ENCODE measurements around the gene MIOX. TPM values are rescaled to one million over a fixed set of nuclear protein-coding genes. Genes with fewer than 3 reads are reported as not detected.

MIOX gene
- total RNA-seq: under 0.01 TPM in 1 of 2 replicates, not detected in the other

DNA sequence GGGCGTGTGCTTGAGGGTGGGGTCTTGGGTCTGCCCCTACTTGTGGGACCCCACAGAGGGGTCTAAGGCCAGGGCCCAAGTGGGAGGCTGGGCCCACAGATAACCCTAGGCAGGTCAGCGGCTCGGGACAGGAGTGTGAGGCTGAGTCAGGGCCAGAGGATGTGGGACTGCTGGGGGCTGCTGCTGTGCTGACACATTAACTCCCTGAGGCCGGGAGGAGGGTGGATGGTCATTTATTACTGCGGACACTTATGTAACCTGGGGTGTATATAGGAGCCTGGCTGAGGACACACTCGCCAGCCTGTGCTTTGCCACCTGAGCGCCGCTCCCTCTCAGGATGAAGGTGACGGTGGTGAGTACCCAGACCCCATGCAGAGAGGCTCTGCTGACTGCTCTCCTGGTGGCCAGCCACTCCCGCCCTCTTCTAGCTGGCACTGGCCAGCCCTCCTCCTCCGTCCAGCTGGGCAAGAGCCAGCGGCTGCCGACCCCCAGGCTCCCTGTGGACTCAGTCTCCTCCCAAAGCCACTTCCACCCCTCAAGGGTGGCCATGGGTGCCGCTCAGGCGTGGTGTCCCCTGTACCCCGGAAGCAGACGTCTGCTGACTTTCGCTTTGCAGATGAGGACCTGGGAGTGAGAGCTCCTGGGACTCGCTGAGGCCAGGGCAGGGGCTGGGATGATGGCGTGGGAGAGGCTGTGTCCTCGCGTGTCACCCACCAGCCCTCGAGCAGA, at the start of gene MIOX:
TSS of gene MIOX (plus strand) at position 299 of the 729 bp plus-strand sequence. CDS start at position 338, 39 bp downstream.

GRCh38 chr22:50474710-50475651, 11.7 kb upstream of the MIOX start, which contains the start of gene SBF1:
TSS of gene SBF1 (minus strand) at chr22:50475035. CDS start at chr22:50474840, 195 bp downstream.

GRCh38 chr22:50481440-50482106, 5.1 kb upstream of the MIOX start, which contains the start of gene ADM2:
TSS of gene ADM2 (plus strand) at chr22:50481543. CDS start at chr22:50481848, 305 bp downstream.

GRCh38 chr22:50507421-50507990, 20.8 kb downstream of the MIOX start, which contains the start of gene LMF2:
TSS of gene LMF2 (minus strand) at chr22:50507702. CDS start at chr22:50507675, 27 bp downstream.

GRCh38 chr22:50507991-50508884, 21.6 kb downstream of the MIOX start, which contains the start of gene NCAPH2:
TSS of gene NCAPH2 (plus strand) at chr22:50508224. CDS start at chr22:50508338, 114 bp downstream.

DNA sequence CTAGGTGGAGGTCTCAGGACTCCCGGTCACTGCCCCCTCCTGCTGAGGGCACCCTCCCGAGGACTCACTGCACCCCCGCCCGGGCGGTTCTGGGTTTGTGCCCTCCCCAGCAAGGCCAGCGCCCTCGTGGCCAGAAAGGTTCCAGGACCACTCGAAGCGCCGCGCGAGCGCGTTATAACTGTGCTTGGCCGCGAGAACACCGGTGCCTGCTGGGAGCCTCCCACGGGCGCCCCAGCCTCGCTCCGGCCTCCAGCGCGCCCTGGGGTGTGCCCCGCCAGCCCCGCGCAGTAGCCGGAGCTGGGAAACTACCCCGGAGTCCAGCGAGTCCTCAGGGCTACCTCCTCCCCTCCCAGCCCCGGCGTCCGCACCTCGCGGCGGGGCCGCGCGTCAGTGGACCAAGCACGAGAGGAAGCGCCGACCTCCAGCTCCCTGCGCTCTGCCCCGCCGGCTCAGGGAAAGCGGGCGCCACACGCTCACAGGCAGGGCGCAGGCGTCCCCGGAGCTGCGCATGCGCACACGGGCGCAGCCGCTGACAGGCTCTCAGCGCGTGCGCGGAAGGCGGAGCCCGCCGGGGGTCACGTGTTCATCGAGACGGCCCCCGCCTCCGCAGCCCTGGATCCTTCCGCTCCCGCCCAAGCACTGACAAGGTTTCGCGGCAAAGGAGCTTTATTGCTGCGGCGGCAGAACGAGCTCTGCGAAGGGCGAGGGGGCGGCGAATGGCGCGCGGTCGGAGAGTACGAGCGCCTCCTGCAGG, 38.6 kb downstream of the MIOX start, which contains the start of gene SCO2:
TSS of gene SCO2 (minus strand) at position 495 of the 754 bp plus-strand sequence. CDS start 1,187 bp downstream, outside the sequence.

GRCh38 chr22:50529897-50530579, 43.4 kb downstream of the MIOX start, which contains the start of gene TYMP:
TSS of gene TYMP (minus strand) at chr22:50530012. CDS start at chr22:50529709, 303 bp downstream.

Other genes starting within 250 kb of the MIOX start
- 28.2 and 29.3 TPM in 2 replicates for gene TUBGCP6, start 241.8 kb upstream of the MIOX start, total RNA-seq
- 14.6 and 20.3 TPM in 2 replicates for gene HDAC10, start 235.6 kb upstream of the MIOX start, total RNA-seq
- gene MAPK12, start 225.2 kb upstream of the MIOX start, total RNA-seq: 22.0 and 23.7 TPM in 2 replicates
- gene MAPK11, start 216.5 kb upstream of the MIOX start, total RNA-seq: 3.9 and 4.6 TPM in 2 replicates
- 85.1 and 109 TPM in 2 replicates for gene PLXNB2, start 179.2 kb upstream of the MIOX start, total RNA-seq
- gene DENND6B, start 159.8 kb upstream of the MIOX start, total RNA-seq: 1.3 and 2.0 TPM in 2 replicates
- gene PPP6R2, start 143.5 kb upstream of the MIOX start, total RNA-seq: 45.9 and 57.1 TPM in 2 replicates
- gene SBF1, start 11.8 kb upstream of the MIOX start, total RNA-seq: 60.0 and 64.2 TPM in 2 replicates
- 0.58 and 1.1 TPM in 2 replicates for gene ADM2, start 5.3 kb upstream of the MIOX start, total RNA-seq
- 30.7 and 54.3 TPM in 2 replicates for gene LMF2, start 20.8 kb downstream of the MIOX start, total RNA-seq
- gene NCAPH2, start 21.4 kb downstream of the MIOX start, total RNA-seq: 18.3 and 55.2 TPM in 2 replicates
- gene SCO2, start 38.7 kb downstream of the MIOX start, total RNA-seq: 0.56 and 5.4 TPM in 2 replicates
- 7.1 and 13.5 TPM in 2 replicates for gene TYMP, start 43.2 kb downstream of the MIOX start, total RNA-seq
- gene KLHDC7B, start 59.0 kb downstream of the MIOX start, total RNA-seq: under 0.01 TPM in 2 replicates
- not detected in 2 replicates for gene SYCE3, start 76.1 kb downstream of the MIOX start, total RNA-seq
- 0.96 and 3.9 TPM in 2 replicates for gene CPT1B, start 91.6 kb downstream of the MIOX start, total RNA-seq
- 14.0 and 24.5 TPM in 2 replicates for gene CHKB, start 96.0 kb downstream of the MIOX start, total RNA-seq
- under 0.01 TPM in 2 replicates for gene MAPK8IP2, start 113.9 kb downstream of the MIOX start, total RNA-seq
- gene ARSA, start 141.3 kb downstream of the MIOX start, total RNA-seq: 6.9 and 19.4 TPM in 2 replicates
- 0.19 and 0.28 TPM in 2 replicates for gene SHANK3, start 186.0 kb downstream of the MIOX start, total RNA-seq

Data from regular cardiac myocyte (primary cell).